HUES6 (cell line): Measurements from ENCODE around the gene GAS2.
A peak's percentile ranks its signal among the peaks of the same experiment; 100 is the strongest.

Experiments used
- H3K27ac ChIP-seq: 2 replicates; pipeline ENCODE4 v1.7.0; 2013; ENCODE audit warnings: low read depth, mild to moderate bottlenecking, low read length, inconsistent platforms
- H3K27me3 ChIP-seq: 2 replicates; pipeline ENCODE4 v1.6.1; 2013; ENCODE audit warnings: low read length; ENCODE audit not compliant: control insufficient read depth, insufficient read depth
- H3K36me3 ChIP-seq: 2 replicates; pipeline ENCODE4 v1.6.1; 2013; ENCODE audit warnings: low read length; ENCODE audit not compliant: control insufficient read depth, insufficient read depth
- H3K4me1 ChIP-seq: 2 replicates; pipeline ENCODE4 v1.6.1; 2013; ENCODE audit warnings: low read length; ENCODE audit not compliant: control insufficient read depth, insufficient read depth
- H3K4me3 ChIP-seq: 2 replicates; pipeline ENCODE4 v1.5.1; 2013; ENCODE audit warnings: low read depth, low read length
- H3K9ac ChIP-seq: one replicate; pipeline ENCODE4 v1.6.1; 2013; ENCODE audit warnings: mild to moderate bottlenecking, low read length
- H3K9me3 ChIP-seq: 2 replicates; pipeline ENCODE4 v1.6.1; 2013; ENCODE audit warnings: low read depth, low read length; ENCODE audit not compliant: control insufficient read depth, insufficient read depth

GAS2 gene

GRCh38 chr11:22828373-22828772 is 162.0 kb downstream of the GAS2 start:
- Histone ChIP-seq H3K27ac (no peak overlapping the region), H3K4me3 (peak overlapping the region; percentile 87; the same call in 1 of the 2 replicates), H3K9ac (no peak overlapping the region), H3K27me3 (peaks cover 14% of the 10 kb centered on the region), H3K4me1 (peaks cover 3% of the 10 kb centered on the region), H3K9me3 (no peaks in the 10 kb centered on the region), H3K36me3 (no peaks in the 10 kb centered on the region)

GRCh38 chr11:22829231-22830081 is 163.0 kb downstream of the GAS2 start, which contains the start of gene SVIP:
TSS of gene SVIP (minus strand) at chr11:22829801. CDS start at chr11:22829748, 53 bp downstream.
- H3K9ac ChIP-seq = peak within 1 kb of the TSS; percentile 50

GRCh38 chr11:22830082-22830414 is 163.6 kb downstream of the GAS2 start:
- Histone ChIP-seq H3K36me3 (no peaks in the 10 kb centered on the region), H3K27ac (no peak overlapping the region), H3K27me3 (peaks cover 14% of the 10 kb centered on the region), H3K9ac (no peak overlapping the region), H3K4me3 (peak overlapping the region; percentile 41), H3K9me3 (no peaks in the 10 kb centered on the region), H3K4me1 (peaks cover 3% of the 10 kb centered on the region)

More at GRCh38 chr11:22829231-22830081, 163.0 kb downstream of the GAS2 start, which contains the start of gene SVIP:
- H3K4me3 ChIP-seq = peak within 1 kb of the TSS; percentile 87
- peaks cover 14% of the 10 kb centered on the region for H3K27me3 ChIP-seq
- no peak within 1 kb of the TSS for H3K27ac ChIP-seq
- H3K9me3 ChIP-seq = no peaks in the 10 kb centered on the region
- peaks cover 3% of the 10 kb centered on the region for H3K4me1 ChIP-seq
- no peaks in the 10 kb centered on the region for H3K36me3 ChIP-seq

- Histone ChIP-seq H3K9ac (no peak overlapping the region), H3K27me3 (peaks cover 14% of the 10 kb centered on the region), H3K36me3 (no peaks in the 10 kb centered on the region), H3K9me3 (no peaks in the 10 kb centered on the region), H3K4me3 (no peak overlapping the region), H3K4me1 (peaks cover 3% of the 10 kb centered on the region), H3K27ac (no peak overlapping the region)
These were observed 166.1 kb downstream of the GAS2 start for GRCh38 chr11:22832315-22833015.

- H3K9ac ChIP-seq = no peak overlapping the region
- no peak overlapping the region for H3K27ac ChIP-seq
- no peaks in the 10 kb centered on the region for H3K4me1 ChIP-seq
- H3K9me3 ChIP-seq = peaks cover 2% of the 10 kb centered on the region
- H3K4me3 ChIP-seq = no peak overlapping the region
- no peaks in the 10 kb centered on the region for H3K36me3 ChIP-seq
- H3K27me3 ChIP-seq = no peaks in the 10 kb centered on the region
These were observed 180.3 kb downstream of the GAS2 start for GRCh38 chr11:22846726-22847125.

GRCh38 chr11:22851477-22851876 is 185.1 kb downstream of the GAS2 start:
- Histone ChIP-seq H3K4me1 (no peaks in the 10 kb centered on the region), H3K9me3 (peaks cover 2% of the 10 kb centered on the region; the same call in 1 of the 2 replicates), H3K27me3 (no peaks in the 10 kb centered on the region), H3K9ac (no peak overlapping the region), H3K27ac (no peak overlapping the region), H3K4me3 (no peak overlapping the region), H3K36me3 (no peaks in the 10 kb centered on the region)

GRCh38 chr11:22859756-22860155 is 193.3 kb downstream of the GAS2 start:
- H3K9me3 ChIP-seq = no peaks in the 10 kb centered on the region
- no peaks in the 10 kb centered on the region for H3K36me3 ChIP-seq
- H3K4me3 ChIP-seq = no peak overlapping the region
- no peaks in the 10 kb centered on the region for H3K4me1 ChIP-seq
- no peak overlapping the region for H3K9ac ChIP-seq
- no peaks in the 10 kb centered on the region for H3K27me3 ChIP-seq
- no peak overlapping the region for H3K27ac ChIP-seq

- H3K27ac ChIP-seq = no peak within 1 kb of the TSS
- H3K4me1 ChIP-seq = no peaks in the 10 kb centered on the region
These were observed 193.8 kb downstream of the GAS2 start, which contains the start of gene CCDC179 for GRCh38 chr11:22860241-22860640. TSS of gene CCDC179 (minus strand) at chr11:22860474. CDS start at chr11:22860421, 53 bp downstream.

More at GRCh38 chr11:22860241-22860640, 193.8 kb downstream of the GAS2 start, which contains the start of gene CCDC179:
- H3K27me3 ChIP-seq = no peaks in the 10 kb centered on the region
- H3K9me3 ChIP-seq = no peaks in the 10 kb centered on the region
- H3K9ac ChIP-seq = no peak within 1 kb of the TSS
- H3K36me3 ChIP-seq = no peaks in the 10 kb centered on the region
- no peak within 1 kb of the TSS for H3K4me3 ChIP-seq
